ENCODE data around the gene NANS.

The NANS gene

DNA sequence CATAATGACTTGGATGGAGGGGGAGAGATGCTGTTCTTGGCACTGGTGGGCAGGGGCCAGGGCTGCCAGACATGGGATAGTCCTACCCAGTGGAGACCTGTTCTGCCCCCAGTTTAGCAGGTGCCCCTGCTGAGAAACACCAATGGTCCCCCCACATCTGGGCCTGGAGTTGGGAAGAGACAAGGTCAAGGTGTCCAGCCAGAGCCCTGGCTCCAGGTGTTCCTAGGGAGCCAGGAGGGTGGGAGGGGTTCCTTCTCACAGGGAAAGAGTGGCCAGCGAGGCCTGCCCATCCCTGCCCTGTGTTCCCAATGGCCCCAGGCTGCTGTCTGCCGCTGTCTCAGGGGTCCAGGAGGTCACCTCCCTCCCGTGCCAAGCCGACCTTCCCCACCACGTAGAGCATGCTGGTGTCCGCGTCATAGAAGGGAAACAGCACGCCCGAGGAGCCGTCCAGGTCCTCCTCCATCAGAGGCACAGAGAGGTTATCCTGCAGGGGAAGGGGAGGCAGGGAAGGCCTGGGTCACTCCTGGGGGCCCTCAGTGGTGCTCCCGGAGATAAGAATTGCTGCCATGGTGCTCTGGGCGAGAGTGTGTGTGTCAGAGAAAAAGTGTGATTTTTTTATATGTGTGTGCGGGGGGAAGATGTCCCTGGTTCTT is 74.2 kb downstream of the NANS start:
- H3K4me3 ChIP-seq (ENCODE audit: low read depth, low read length) = no peak overlapping the region
- TF ChIP-seq, protein P1, sequence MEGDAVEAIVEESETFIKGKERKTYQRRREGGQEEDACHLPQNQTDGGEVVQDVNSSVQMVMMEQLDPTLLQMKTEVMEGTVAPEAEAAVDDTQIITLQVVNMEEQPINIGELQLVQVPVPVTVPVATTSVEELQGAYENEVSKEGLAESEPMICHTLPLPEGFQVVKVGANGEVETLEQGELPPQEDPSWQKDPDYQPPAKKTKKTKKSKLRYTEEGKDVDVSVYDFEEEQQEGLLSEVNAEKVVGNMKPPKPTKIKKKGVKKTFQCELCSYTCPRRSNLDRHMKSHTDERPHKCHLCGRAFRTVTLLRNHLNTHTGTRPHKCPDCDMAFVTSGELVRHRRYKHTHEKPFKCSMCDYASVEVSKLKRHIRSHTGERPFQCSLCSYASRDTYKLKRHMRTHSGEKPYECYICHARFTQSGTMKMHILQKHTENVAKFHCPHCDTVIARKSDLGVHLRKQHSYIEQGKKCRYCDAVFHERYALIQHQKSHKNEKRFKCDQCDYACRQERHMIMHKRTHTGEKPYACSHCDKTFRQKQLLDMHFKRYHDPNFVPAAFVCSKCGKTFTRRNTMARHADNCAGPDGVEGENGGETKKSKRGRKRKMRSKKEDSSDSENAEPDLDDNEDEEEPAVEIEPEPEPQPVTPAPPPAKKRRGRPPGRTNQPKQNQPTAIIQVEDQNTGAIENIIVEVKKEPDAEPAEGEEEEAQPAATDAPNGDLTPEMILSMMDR (IDR thresholded peaks at IDR 0.05; ENCODE audit: low read depth, low read length, missing control alignments) = no peak
- in situ Hi-C loops (cut with HindIII; ENCODE audit: low sequenced_read_pairs) = no loop called here
- DNase-seq (ENCODE audit: low read depth) = no peak

- in situ Hi-C loops (cut with HindIII; ENCODE audit: low sequenced_read_pairs) = no loop called here
- TF ChIP-seq, protein P1 (IDR thresholded peaks at IDR 0.05; ENCODE audit: low read depth, low read length, missing control alignments) = no peak
- no peak for DNase-seq (ENCODE audit: low read depth)
- no peak overlapping the region for H3K4me3 ChIP-seq (ENCODE audit: low read depth, low read length)
Observed at GRCh38 chr9:98132158-98132557, 75.6 kb downstream of the NANS start.

Measured in astrocyte of the cerebellum (primary cell).